ENCODE data around the gene ABRACL. TPM values are rescaled to one million over a fixed set of nuclear protein-coding genes. Genes with fewer than 3 reads are reported as not detected.
"Not testable (repeated sequence)": the region's sequence is repeated elsewhere in the genome, so short reads cannot be mapped to it uniquely, and the experiment has no call there.

The ABRACL gene
- total RNA-seq, 1 donor from 2014 or later = 71.6 TPM

DNA sequence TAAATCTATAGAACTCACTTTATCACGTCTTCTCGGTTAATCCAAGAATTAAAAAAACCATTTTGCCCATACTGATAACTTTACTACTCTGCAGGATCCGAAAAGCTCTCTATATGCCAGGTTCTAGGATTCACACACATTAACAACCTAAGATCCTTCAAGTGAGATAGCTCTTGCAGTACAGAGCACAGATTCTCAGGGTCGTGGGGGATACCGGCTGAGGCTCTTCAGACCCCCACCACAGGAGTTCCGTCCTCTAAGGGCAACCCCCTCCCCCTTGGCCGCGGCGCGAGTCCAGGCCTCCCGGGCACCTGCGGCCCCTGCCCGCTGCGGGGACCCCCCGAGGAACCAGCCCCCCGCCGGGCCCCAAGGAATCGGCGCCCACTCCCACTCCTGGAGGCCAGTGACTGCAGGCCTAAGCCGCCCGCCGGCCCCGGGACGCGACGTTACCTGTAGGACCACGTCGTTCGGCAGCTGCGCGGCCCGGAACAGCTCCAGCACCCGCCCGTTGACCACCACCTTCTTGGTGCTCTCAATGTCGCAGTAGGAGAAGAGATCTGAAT is 41.4 kb upstream of the ABRACL start:
- peak; percentile 14 for DNase-seq (ENCODE audit: low spot score, unreplicated experiment)
- Mint-ChIP-seq H3K4me3 (ENCODE audit: low read depth) (peak overlapping the region; percentile 80), H3K4me1 (ENCODE audit: low read depth) (peaks cover 31% of the 10 kb centered on the region), H3K27me3 (peaks cover 8% of the 10 kb centered on the region), H3K9me3 (ENCODE audit: low read depth) (no peaks in the 10 kb centered on the region), H3K36me3 (ENCODE audit: insufficient read depth) (no peaks in the 10 kb centered on the region), H3K27ac (peak overlapping the region; percentile 93)
- TF ChIP-seq, protein P1, sequence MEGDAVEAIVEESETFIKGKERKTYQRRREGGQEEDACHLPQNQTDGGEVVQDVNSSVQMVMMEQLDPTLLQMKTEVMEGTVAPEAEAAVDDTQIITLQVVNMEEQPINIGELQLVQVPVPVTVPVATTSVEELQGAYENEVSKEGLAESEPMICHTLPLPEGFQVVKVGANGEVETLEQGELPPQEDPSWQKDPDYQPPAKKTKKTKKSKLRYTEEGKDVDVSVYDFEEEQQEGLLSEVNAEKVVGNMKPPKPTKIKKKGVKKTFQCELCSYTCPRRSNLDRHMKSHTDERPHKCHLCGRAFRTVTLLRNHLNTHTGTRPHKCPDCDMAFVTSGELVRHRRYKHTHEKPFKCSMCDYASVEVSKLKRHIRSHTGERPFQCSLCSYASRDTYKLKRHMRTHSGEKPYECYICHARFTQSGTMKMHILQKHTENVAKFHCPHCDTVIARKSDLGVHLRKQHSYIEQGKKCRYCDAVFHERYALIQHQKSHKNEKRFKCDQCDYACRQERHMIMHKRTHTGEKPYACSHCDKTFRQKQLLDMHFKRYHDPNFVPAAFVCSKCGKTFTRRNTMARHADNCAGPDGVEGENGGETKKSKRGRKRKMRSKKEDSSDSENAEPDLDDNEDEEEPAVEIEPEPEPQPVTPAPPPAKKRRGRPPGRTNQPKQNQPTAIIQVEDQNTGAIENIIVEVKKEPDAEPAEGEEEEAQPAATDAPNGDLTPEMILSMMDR (IDR thresholded peaks at IDR 0.05; ENCODE audit: unreplicated experiment) = no peak

DNA sequence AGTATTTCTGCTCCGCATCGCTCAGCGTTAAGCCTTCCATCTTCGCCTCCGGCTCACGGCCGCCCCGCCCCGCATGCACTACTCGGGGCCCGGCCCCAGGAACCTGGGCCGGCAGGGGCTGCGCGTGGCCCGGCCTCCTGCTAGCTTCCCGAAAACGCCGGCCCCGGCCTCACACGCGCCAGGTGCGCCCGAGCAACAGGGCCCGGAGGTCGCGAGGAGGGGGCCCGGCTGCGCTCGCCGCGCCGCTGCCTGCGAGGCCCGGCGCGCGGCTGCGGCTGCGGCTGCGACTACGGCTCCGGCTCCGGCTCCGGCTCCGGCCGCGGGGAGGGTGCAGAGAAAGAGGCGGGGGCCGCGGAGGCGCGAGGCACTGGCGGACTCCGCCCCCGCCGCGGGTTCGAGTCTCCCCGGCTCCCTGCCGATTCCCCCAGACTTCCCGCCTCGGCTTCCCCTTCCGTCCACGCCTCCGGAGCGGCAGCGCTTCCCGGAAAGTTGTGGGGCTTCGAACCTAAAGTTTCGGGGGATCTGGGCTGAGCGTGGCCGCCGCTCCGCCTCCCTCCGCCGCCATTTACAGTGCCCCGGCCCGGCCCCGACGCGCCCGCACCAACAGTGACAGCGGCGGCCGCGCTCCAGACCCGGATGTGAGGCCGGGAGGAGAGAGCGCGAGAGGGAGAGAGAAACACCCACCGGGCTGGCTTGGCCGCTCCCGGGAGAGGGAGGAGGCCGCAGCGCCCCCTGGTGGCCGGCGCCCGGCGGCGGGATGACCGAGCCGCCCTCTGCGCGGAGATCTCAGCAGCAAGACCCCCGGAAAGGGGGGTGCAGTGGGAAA is 40.7 kb upstream of the ABRACL start, which contains the start of gene REPS1:
Gene REPS1 (minus strand): TSS at position 611 of the 826 bp plus-strand sequence. CDS start 571 bp downstream, at position 40.
- TF ChIP-seq, protein P1 (IDR thresholded peaks at IDR 0.05; ENCODE audit: unreplicated experiment) = peak; percentile 100
- H3K4me1 Mint-ChIP-seq (ENCODE audit: low read depth) = peaks cover 31% of the 10 kb centered on the region
- peak within 1 kb of the TSS; percentile 87 for H3K4me3 Mint-ChIP-seq (ENCODE audit: low read depth)
- H3K27ac Mint-ChIP-seq = peak within 1 kb of the TSS; percentile 94
- no peaks in the 10 kb centered on the region for H3K9me3 Mint-ChIP-seq (ENCODE audit: low read depth)
- no peaks in the 10 kb centered on the region for H3K36me3 Mint-ChIP-seq (ENCODE audit: insufficient read depth)
- DNase-seq (ENCODE audit: low spot score, unreplicated experiment) = peak; percentile 95
- H3K27me3 Mint-ChIP-seq = peaks cover 13% of the 10 kb centered on the region

DNA sequence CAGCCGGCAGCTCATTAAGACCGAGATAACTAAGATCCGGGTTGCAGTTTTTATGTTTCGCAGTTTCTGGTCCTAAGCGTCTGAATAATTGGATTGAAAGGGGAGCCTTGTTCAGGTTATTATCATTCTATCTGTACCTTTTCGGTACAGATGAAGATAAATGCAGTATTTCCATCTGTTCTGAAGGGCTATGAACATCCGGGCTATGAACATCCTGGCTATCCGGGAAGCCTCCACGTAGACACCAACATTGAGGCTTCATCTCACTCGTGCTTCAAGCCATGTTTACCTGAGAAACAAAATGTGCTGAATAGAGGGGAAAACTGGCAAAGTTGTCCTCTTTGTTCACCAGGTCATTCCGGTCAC is 40.1 kb upstream of the ABRACL start:
- no peak for DNase-seq (ENCODE audit: low spot score, unreplicated experiment)
- TF ChIP-seq, protein P1 (IDR thresholded peaks at IDR 0.05; ENCODE audit: unreplicated experiment) = peak; percentile 2
- H3K36me3 Mint-ChIP-seq (ENCODE audit: insufficient read depth) = no peaks in the 10 kb centered on the region
- peaks cover 19% of the 10 kb centered on the region for H3K27me3 Mint-ChIP-seq
- peaks cover 33% of the 10 kb centered on the region for H3K4me1 Mint-ChIP-seq (ENCODE audit: low read depth)
- no peaks in the 10 kb centered on the region for H3K9me3 Mint-ChIP-seq (ENCODE audit: low read depth)
- H3K4me3 Mint-ChIP-seq (ENCODE audit: low read depth) = peak overlapping the region; percentile 87
- peak overlapping the region; percentile 94 for H3K27ac Mint-ChIP-seq

DNA sequence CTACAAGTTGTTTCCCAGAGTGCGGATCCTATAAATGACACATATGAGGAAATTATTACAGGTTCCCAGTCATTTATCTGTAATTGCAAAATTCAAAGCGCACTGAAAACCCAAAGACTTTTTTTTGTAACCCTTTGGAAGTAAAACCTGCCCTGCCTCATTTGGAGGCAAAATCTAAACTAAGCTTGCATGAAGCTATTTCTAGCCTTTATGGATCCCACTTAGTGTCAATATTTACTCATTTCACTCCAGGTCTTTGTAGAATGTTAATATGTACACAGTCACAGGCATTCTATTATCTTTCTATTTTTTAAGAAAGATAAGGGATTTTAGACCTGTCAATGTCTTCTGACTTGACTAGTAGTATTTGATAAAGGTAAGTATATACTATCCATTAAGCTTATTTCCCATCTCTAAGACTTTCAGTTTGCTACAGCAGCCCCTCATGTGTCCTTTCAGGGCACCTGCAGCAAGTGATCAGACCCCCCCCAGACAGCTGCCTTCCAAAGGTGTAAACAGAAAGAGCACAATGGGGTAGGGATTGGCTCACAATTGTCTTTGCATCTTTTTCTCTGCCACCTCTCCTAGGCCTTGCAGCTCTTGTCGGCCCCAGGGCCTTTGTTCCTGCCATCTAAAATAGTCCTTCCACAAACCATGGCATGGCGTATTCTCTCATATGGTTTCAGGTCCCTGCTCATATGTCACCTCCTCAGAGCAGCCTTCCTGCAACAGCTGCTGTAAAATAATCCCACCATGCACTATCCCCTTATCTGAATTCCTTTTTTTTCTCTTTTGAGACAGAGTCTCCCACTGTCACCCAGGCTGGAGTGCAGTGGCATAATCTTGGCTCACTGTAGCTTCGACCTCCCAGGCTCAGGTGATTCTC is 39.2 kb upstream of the ABRACL start:
- DNase-seq (ENCODE audit: low spot score, unreplicated experiment) = no peak
- Mint-ChIP-seq H3K36me3 (ENCODE audit: insufficient read depth) (no peaks in the 10 kb centered on the region), H3K4me3 (ENCODE audit: low read depth) (peak overlapping the region; percentile 87), H3K9me3 (ENCODE audit: low read depth) (no peaks in the 10 kb centered on the region), H3K27ac (peak overlapping the region; percentile 94), H3K27me3 (peaks cover 25% of the 10 kb centered on the region), H3K4me1 (ENCODE audit: low read depth) (peaks cover 33% of the 10 kb centered on the region)
- TF ChIP-seq, protein P1 (IDR thresholded peaks at IDR 0.05; ENCODE audit: unreplicated experiment) = no peak

DNA sequence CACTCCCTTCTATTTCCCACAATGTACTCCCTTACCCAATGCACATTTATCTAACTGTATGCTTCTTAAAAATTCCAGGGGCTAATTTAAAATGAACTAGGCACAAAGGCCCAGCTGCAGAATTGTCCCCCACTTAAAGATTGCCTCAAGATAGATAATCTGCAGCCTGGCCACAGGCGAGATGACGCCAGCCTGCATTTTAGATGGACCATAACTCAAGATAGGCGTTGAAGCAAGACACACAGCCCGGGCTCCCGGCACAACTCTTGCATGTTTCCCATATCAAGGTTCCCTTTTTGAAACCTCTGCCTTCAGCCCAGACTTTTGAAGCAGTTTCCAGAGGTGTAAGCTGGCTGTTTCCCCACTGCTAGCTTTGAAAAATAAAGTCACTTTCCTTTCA is 37.3 kb upstream of the ABRACL start:
- no peaks in the 10 kb centered on the region for H3K36me3 Mint-ChIP-seq (ENCODE audit: insufficient read depth)
- DNase-seq (ENCODE audit: low spot score, unreplicated experiment) = no peak
- TF ChIP-seq, protein P1 (IDR thresholded peaks at IDR 0.05; ENCODE audit: unreplicated experiment) = no peak
- H3K4me3 Mint-ChIP-seq (ENCODE audit: low read depth) = no peak overlapping the region
- H3K9me3 Mint-ChIP-seq (ENCODE audit: low read depth) = no peaks in the 10 kb centered on the region
- peaks cover 40% of the 10 kb centered on the region for H3K27me3 Mint-ChIP-seq
- no peak overlapping the region for H3K27ac Mint-ChIP-seq
- peaks cover 28% of the 10 kb centered on the region for H3K4me1 Mint-ChIP-seq (ENCODE audit: low read depth)

DNA sequence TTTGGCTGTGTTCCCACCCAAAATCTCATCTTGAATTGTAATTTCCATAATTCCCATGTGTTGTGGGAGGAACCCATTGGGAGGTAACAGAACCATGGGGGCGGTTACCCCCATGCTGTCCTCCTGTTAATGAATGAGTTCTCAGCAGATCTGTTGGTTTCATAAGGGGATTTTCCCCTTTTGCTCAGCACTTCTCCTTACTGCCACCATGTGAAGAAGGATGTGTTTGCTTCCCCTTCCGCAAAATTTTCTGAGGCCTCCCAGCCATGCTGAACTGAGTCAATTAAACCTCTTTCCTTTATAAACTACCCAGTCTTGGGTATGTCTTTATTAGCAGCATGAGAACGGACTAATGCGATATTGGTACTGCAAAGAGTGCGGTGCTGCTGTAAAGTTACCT is 35.6 kb upstream of the ABRACL start:
- H3K9me3 Mint-ChIP-seq (ENCODE audit: low read depth); H3K36me3 Mint-ChIP-seq (ENCODE audit: insufficient read depth); DNase-seq (ENCODE audit: low spot score, unreplicated experiment); H3K4me3 Mint-ChIP-seq (ENCODE audit: low read depth); H3K27ac Mint-ChIP-seq: not testable (repeated sequence)
- Mint-ChIP-seq H3K27me3 (peaks cover 49% of the 10 kb centered on the region), H3K4me1 (ENCODE audit: low read depth) (peaks cover 19% of the 10 kb centered on the region)

DNA sequence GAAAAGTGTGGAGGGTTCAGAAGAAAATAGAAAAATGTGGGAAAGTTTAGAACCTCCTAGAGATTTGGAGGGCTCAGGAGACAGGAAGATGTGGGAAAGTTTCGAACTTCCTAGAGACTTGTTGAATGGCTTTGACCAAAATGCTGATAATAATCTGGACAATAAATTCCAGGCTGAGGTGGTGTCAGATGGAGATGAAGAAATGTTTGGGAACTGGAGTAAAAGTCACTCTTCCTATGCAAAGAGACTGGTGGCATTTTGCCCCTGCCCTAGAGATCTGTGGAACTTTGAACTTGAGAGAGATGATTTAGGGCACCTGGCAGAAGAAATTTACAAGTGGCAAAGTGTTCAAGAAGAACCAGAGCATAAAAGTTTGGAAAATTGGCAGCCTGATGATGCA is 35.1 kb upstream of the ABRACL start:
- DNase-seq (ENCODE audit: low spot score, unreplicated experiment); H3K27ac Mint-ChIP-seq; H3K9me3 Mint-ChIP-seq (ENCODE audit: low read depth); H3K4me3 Mint-ChIP-seq (ENCODE audit: low read depth); H3K36me3 Mint-ChIP-seq (ENCODE audit: insufficient read depth): not testable (repeated sequence)
- peaks cover 54% of the 10 kb centered on the region for H3K27me3 Mint-ChIP-seq
- peaks cover 18% of the 10 kb centered on the region for H3K4me1 Mint-ChIP-seq (ENCODE audit: low read depth)
